Raji (cell line): Measurements from ENCODE around the gene CDH23.

Experiments used
- POLR2A ChIP-seq: IDR thresholded peaks from 2 replicates; pipeline ENCODE4 v1.6.1; 2011; ENCODE audit warnings: low read depth, low read length, control low read depth; ENCODE audit not compliant: insufficient read depth

Gene CDH23

GRCh38 chr10:71579668-71580067 lies 182.9 kb downstream of the CDH23 start:
- TF ChIP-seq POLR2A, result no peak

GRCh38 chr10:71580415-71580814 lies 183.7 kb downstream of the CDH23 start:
- TF ChIP-seq POLR2A, result no peak

GRCh38 chr10:71580926-71581325 lies 184.2 kb downstream of the CDH23 start:
- TF ChIP-seq POLR2A, result no peak

GRCh38 chr10:71581376-71581775 lies 184.7 kb downstream of the CDH23 start:
- no peak for TF ChIP-seq POLR2A

GRCh38 chr10:71582019-71582418 lies 185.3 kb downstream of the CDH23 start:
- no peak for TF ChIP-seq POLR2A

GRCh38 chr10:71582506-71583475 lies 186.1 kb downstream of the CDH23 start:
- TF ChIP-seq POLR2A, result no peak

GRCh38 chr10:71584461-71584860 lies 187.7 kb downstream of the CDH23 start:
- no peak for TF ChIP-seq POLR2A

GRCh38 chr10:71584902-71585563 lies 188.3 kb downstream of the CDH23 start:
- TF ChIP-seq POLR2A, result no peak

GRCh38 chr10:71585564-71586290 lies 189.0 kb downstream of the CDH23 start:
- TF ChIP-seq POLR2A, result no peak

GRCh38 chr10:71587941-71588573 lies 191.3 kb downstream of the CDH23 start:
- no peak for TF ChIP-seq POLR2A

- TF ChIP-seq POLR2A, result no peak
These were observed 192.0 kb downstream of the CDH23 start for GRCh38 chr10:71588685-71589084.

GRCh38 chr10:71589617-71590551 lies 193.2 kb downstream of the CDH23 start:
- TF ChIP-seq POLR2A, result no peak

GRCh38 chr10:71590781-71591350 lies 194.1 kb downstream of the CDH23 start:
- no peak for TF ChIP-seq POLR2A

GRCh38 chr10:71594934-71595571 lies 198.3 kb downstream of the CDH23 start:
- no peak for TF ChIP-seq POLR2A

GRCh38 chr10:71595649-71596048 lies 198.9 kb downstream of the CDH23 start:
- no peak for TF ChIP-seq POLR2A
